Activated CD4-positive, alpha-beta memory T cell treated with anti-CD3 and anti-CD28 coated beads for 36 hours (primary cell): ENCODE results near the gene CBX7. TPM values are rescaled to one million over a fixed set of nuclear protein-coding genes. Genes with fewer than 3 reads are reported as not detected.

Source experiments
- CTCF ChIA-PET: fragments of 350-600 bp; sonication (Branson Sonifier 250); formaldehyde crosslinking; loops from one replicate; lab custom pipeline; 2021; ENCODE audit warnings: antibody characterized with exemption, inconsistent platforms; lab: Charles Lee
- POLR2A ChIA-PET: fragments of 350-600 bp; sonication (Branson Sonifier 250); formaldehyde crosslinking; loops from one replicate; lab custom pipeline; 2021; ENCODE audit warnings: antibody characterized with exemption; lab: Charles Lee
- DNase-seq: peaks from one replicate; pipeline ENCODE4 v3.0.0-alpha.2; 2020
- H3K27ac Mint-ChIP-seq: one replicate; pipeline ENCODE4 v1.8.0; 2021; ENCODE audit warnings: mixed read lengths
- H3K27me3 Mint-ChIP-seq: one replicate; pipeline ENCODE4 v1.8.0; 2021; ENCODE audit warnings: mixed read lengths
- H3K36me3 Mint-ChIP-seq: one replicate; pipeline ENCODE4 v1.8.0; 2021; ENCODE audit warnings: mixed read lengths
- H3K4me1 Mint-ChIP-seq: one replicate; pipeline ENCODE4 v1.8.0; 2021; ENCODE audit warnings: low read depth, mixed read lengths
- H3K4me3 Mint-ChIP-seq: one replicate; pipeline ENCODE4 v1.8.0; 2021; ENCODE audit warnings: mild to moderate bottlenecking, mixed read lengths
- H3K9me3 Mint-ChIP-seq: one replicate; pipeline ENCODE4 v1.8.0; 2021; ENCODE audit warnings: mixed read lengths
- intact Hi-C: fragments of 100-400 bp; cut with micrococcal nuclease; formaldehyde crosslinking; loops from one replicate; pipeline ENCODE4 v1.15.1; 2023
- total RNA-seq, 2 experiments: library from RNA; stranded (reverse); gene quantifications; one replicate each; pipeline ENCODE4 v1.2.3, GENCODE V29; 2021

CBX7 gene
- total RNA-seq, 2 experiments from 2014 or later, result 35.7 to 37.7 TPM

GRCh38 chr22:39115977-39116621 lies 36.4 kb downstream of the CBX7 start:
- Mint-ChIP-seq H3K36me3 (no peaks in the 10 kb centered on the region), H3K9me3 (no peaks in the 10 kb centered on the region), H3K4me1 (peaks cover 55% of the 10 kb centered on the region), H3K4me3 (no peak overlapping the region), H3K27ac (peak overlapping the region; percentile 95), H3K27me3 (no peaks in the 10 kb centered on the region)
- ChIA-PET CTCF (interaction anchor here (0.8 to 1.9 kb wide), 4 partner anchors 19 to 174 kb away, joined by 3 to 5 read pairs (median 4); partner anchors contain the start of gene APOBEC3H), POLR2A (interaction anchor here (0.6 to 1.8 kb wide), 6 partner anchors 17 to 174 kb away, joined by 3 to 9 read pairs (median 4); partner anchors contain the start of gene APOBEC3G)
- intact Hi-C loops, result loop anchor here (2.0 to 10.0 kb wide), 4 partner anchors 34 to 243 kb away; partner anchors contain the start of genes APOBEC3C and CBX6
- no peak for DNase-seq

GRCh38 chr22:39115570-39115969 lies 36.9 kb downstream of the CBX7 start:
- Mint-ChIP-seq H3K27me3 (no peaks in the 10 kb centered on the region), H3K4me1 (peaks cover 55% of the 10 kb centered on the region), H3K4me3 (no peak overlapping the region), H3K9me3 (no peaks in the 10 kb centered on the region), H3K36me3 (no peaks in the 10 kb centered on the region), H3K27ac (peak overlapping the region; percentile 95)
- ChIA-PET POLR2A (interaction anchor here (0.6 to 1.8 kb wide), 7 partner anchors 16 to 173 kb away, joined by 3 to 9 read pairs (median 4); partner anchors contain the start of gene APOBEC3G), CTCF (interaction anchor here (0.8 to 1.9 kb wide), 4 partner anchors 18 to 174 kb away, joined by 3 to 5 read pairs (median 4); partner anchors contain the start of gene APOBEC3H)
- DNase-seq, result no peak
- intact Hi-C loops, result loop anchor here (5.0 to 10.0 kb wide), 2 partner anchors 33 to 51 kb away; no protein-coding TSS in a partner anchor

- intact Hi-C loops, result loop anchor here (10.0 kb wide), 1 partner anchor 49 kb away; no protein-coding TSS in a partner anchor
- Mint-ChIP-seq H3K27ac (peak overlapping the region; percentile 30), H3K4me3 (peak overlapping the region; percentile 30)
These were observed 38.4 kb downstream of the CBX7 start for GRCh38 chr22:39114112-39114511.

GRCh38 chr22:39110631-39111561 lies 41.6 kb downstream of the CBX7 start:
- ChIA-PET CTCF (interaction anchor here (0.6 to 1.4 kb wide), 3 partner anchors 13 to 241 kb away, joined by 3 to 6 read pairs (median 4); partner anchors contain the start of gene APOBEC3H), POLR2A (interaction anchor here (0.6 kb wide), 1 partner anchor 42 kb away, joined by 3 read pairs; no protein-coding TSS in a partner anchor)
- no peak for DNase-seq
- H3K36me3 Mint-ChIP-seq, result no peaks in the 10 kb centered on the region
- H3K4me1 Mint-ChIP-seq, result peaks cover 27% of the 10 kb centered on the region
- no peaks in the 10 kb centered on the region for H3K27me3 Mint-ChIP-seq
- H3K9me3 Mint-ChIP-seq, result no peaks in the 10 kb centered on the region
- no peak overlapping the region for H3K4me3 Mint-ChIP-seq
- H3K27ac Mint-ChIP-seq, result no peak overlapping the region
- intact Hi-C loops, result loop anchor here (10.0 kb wide), 1 partner anchor 46 kb away; no protein-coding TSS in a partner anchor

More at GRCh38 chr22:39114112-39114511, 38.4 kb downstream of the CBX7 start:
- H3K9me3 Mint-ChIP-seq, result no peaks in the 10 kb centered on the region
- no peaks in the 10 kb centered on the region for H3K36me3 Mint-ChIP-seq
- ChIA-PET POLR2A (interaction anchor here (0.6 to 1.8 kb wide), 8 partner anchors 15 to 240 kb away, joined by 3 to 9 read pairs (median 5); no protein-coding TSS in a partner anchor), CTCF (interaction anchor here (0.6 to 1.9 kb wide), 9 partner anchors 15 to 1208 kb away, joined by 3 to 6 read pairs (median 3); no protein-coding TSS in a partner anchor)
- no peak for DNase-seq
- no peaks in the 10 kb centered on the region for H3K27me3 Mint-ChIP-seq
- H3K4me1 Mint-ChIP-seq, result peaks cover 55% of the 10 kb centered on the region

GRCh38 chr22:39109361-39109760 lies 43.1 kb downstream of the CBX7 start:
- no peaks in the 10 kb centered on the region for H3K9me3 Mint-ChIP-seq
- no peaks in the 10 kb centered on the region for H3K36me3 Mint-ChIP-seq
- H3K4me3 Mint-ChIP-seq, result no peak overlapping the region
- ChIA-PET POLR2A (no interaction called here), CTCF (interaction anchor here (1.4 kb wide), 1 partner anchor 12 kb away, joined by 4 read pairs; the partner anchor contains the start of gene APOBEC3H)
- intact Hi-C loops, result no loop called here
- no peak overlapping the region for H3K27ac Mint-ChIP-seq
- H3K27me3 Mint-ChIP-seq, result no peaks in the 10 kb centered on the region
- H3K4me1 Mint-ChIP-seq, result peaks cover 12% of the 10 kb centered on the region
- no peak for DNase-seq

- no peak overlapping the region for H3K4me3 Mint-ChIP-seq
- no peaks in the 10 kb centered on the region for H3K27me3 Mint-ChIP-seq
- H3K4me1 Mint-ChIP-seq, result peaks cover 4% of the 10 kb centered on the region
- H3K27ac Mint-ChIP-seq, result no peak overlapping the region
- no peaks in the 10 kb centered on the region for H3K9me3 Mint-ChIP-seq
- intact Hi-C loops, result no loop called here
- ChIA-PET CTCF (interaction anchor here (1.2 kb wide), 1 partner anchor 238 kb away, joined by 4 read pairs; no protein-coding TSS in a partner anchor), POLR2A (no interaction called here)
- no peak for DNase-seq
- no peaks in the 10 kb centered on the region for H3K36me3 Mint-ChIP-seq
These were observed 44.0 kb downstream of the CBX7 start for GRCh38 chr22:39108487-39108886.

GRCh38 chr22:39106326-39106725 lies 46.2 kb downstream of the CBX7 start:
- no peaks in the 10 kb centered on the region for H3K9me3 Mint-ChIP-seq
- intact Hi-C loops, result no loop called here

GRCh38 chr22:39103431-39103830 lies 49.0 kb downstream of the CBX7 start:
- no peaks in the 10 kb centered on the region for H3K9me3 Mint-ChIP-seq
- intact Hi-C loops, result no loop called here
- ChIA-PET CTCF (no interaction called here), POLR2A (no interaction called here)
- H3K27ac Mint-ChIP-seq, result no peak overlapping the region
- H3K4me1 Mint-ChIP-seq, result peaks cover 27% of the 10 kb centered on the region
- no peak overlapping the region for H3K4me3 Mint-ChIP-seq
- H3K36me3 Mint-ChIP-seq, result no peaks in the 10 kb centered on the region
- H3K27me3 Mint-ChIP-seq, result no peaks in the 10 kb centered on the region
- no peak for DNase-seq

More at GRCh38 chr22:39106326-39106725, 46.2 kb downstream of the CBX7 start:
- H3K27me3 Mint-ChIP-seq, result no peaks in the 10 kb centered on the region
- no peak overlapping the region for H3K4me3 Mint-ChIP-seq
- DNase-seq, result no peak
- ChIA-PET POLR2A (no interaction called here), CTCF (no interaction called here)
- H3K36me3 Mint-ChIP-seq, result no peaks in the 10 kb centered on the region
- H3K4me1 Mint-ChIP-seq, result no peaks in the 10 kb centered on the region
- H3K27ac Mint-ChIP-seq, result no peak overlapping the region

GRCh38 chr22:39101226-39101625 lies 51.3 kb downstream of the CBX7 start:
- H3K27ac Mint-ChIP-seq, result no peak overlapping the region
- DNase-seq, result no peak
- POLR2A ChIA-PET, result no interaction called here
- H3K4me1 Mint-ChIP-seq, result peaks cover 47% of the 10 kb centered on the region
- intact Hi-C loops, result no loop called here
- H3K27me3 Mint-ChIP-seq, result no peaks in the 10 kb centered on the region
- no peaks in the 10 kb centered on the region for H3K9me3 Mint-ChIP-seq
- CTCF ChIA-PET, result no interaction called here
- no peak overlapping the region for H3K4me3 Mint-ChIP-seq
- H3K36me3 Mint-ChIP-seq, result no peaks in the 10 kb centered on the region

- intact Hi-C loops, result loop anchor here (10.0 kb wide), 2 partner anchors 154 to 344 kb away; partner anchors contain the start of gene SUN2
- Mint-ChIP-seq H3K27ac (peak overlapping the region; percentile 91), H3K4me1 (peaks cover 68% of the 10 kb centered on the region), H3K4me3 (peak overlapping the region; percentile 24), H3K36me3 (no peaks in the 10 kb centered on the region), H3K27me3 (no peaks in the 10 kb centered on the region), H3K9me3 (no peaks in the 10 kb centered on the region)
- POLR2A ChIA-PET, result interaction anchor here (0.6 to 1.4 kb wide), 8 partner anchors 7 to 217 kb away, joined by 3 to 5 read pairs (median 4); partner anchors contain the start of gene APOBEC3G
- DNase-seq, result no peak
- CTCF ChIA-PET, result interaction anchor here (0.8 to 2.1 kb wide), 5 partner anchors 11 to 219 kb away, joined by 3 to 10 read pairs (median 5); no protein-coding TSS in a partner anchor
These were observed 53.9 kb downstream of the CBX7 start for GRCh38 chr22:39098576-39098975.

GRCh38 chr22:39098026-39098425 lies 54.5 kb downstream of the CBX7 start:
- POLR2A ChIA-PET, result interaction anchor here (0.6 to 1.4 kb wide), 2 partner anchors 20 to 49 kb away, joined by 3 to 4 read pairs; no protein-coding TSS in a partner anchor
- CTCF ChIA-PET, result interaction anchor here (1.5 to 2.1 kb wide), 4 partner anchors 12 to 95 kb away, joined by 4 to 10 read pairs (median 6); no protein-coding TSS in a partner anchor
- Mint-ChIP-seq H3K4me1 (peaks cover 71% of the 10 kb centered on the region), H3K4me3 (peak overlapping the region; percentile 78), H3K9me3 (no peaks in the 10 kb centered on the region), H3K27me3 (no peaks in the 10 kb centered on the region), H3K27ac (peak overlapping the region; percentile 91), H3K36me3 (no peaks in the 10 kb centered on the region)
- intact Hi-C loops, result loop anchor here (10.0 kb wide), 2 partner anchors 153 to 343 kb away; partner anchors contain the start of gene SUN2
- no peak for DNase-seq
